HG03039 (cell line): ENCODE measurements around the gene SMCO2.
"Not testable (repeated sequence)": the region's sequence is repeated elsewhere in the genome, so short reads cannot be mapped to it uniquely, and the experiment has no call there.

ENCODE experiments used
- ATAC-seq: cut with Tn5 transposase; IDR thresholded peaks from one replicate; pipeline ENCODE4 v1.9.1; 2021; ENCODE audit warnings: mild to moderate bottlenecking, moderate library complexity; ENCODE audit not compliant: unreplicated experiment

SMCO2 gene

GRCh38 chr12:27523642-27524493 lies 77.3 kb downstream of the SMCO2 start, which contains the start of gene PPFIBP1:
PPFIBP1 (plus strand) TSS chr12:27524206; CDS start chr12:27633397, 109,191 bp downstream.
- peak; percentile 97 for ATAC-seq

DNA sequence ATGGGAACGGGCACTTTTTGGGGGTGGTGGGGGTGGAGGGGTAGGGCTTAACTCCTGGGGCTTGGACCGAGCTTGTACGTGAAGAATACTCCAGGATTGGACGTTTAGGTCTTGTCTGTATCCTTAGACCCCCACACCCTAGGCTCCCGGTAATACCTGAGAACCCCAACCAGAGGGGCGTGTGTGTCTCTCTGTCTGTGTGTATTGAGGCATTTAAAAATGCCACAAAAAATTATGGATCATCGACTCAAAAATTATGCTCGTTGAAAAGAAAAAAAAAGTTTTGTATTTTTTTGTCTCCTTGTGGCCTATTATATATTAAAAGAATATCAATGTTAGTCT lies 77.9 kb downstream of the SMCO2 start:
- ATAC-seq: no peak

DNA sequence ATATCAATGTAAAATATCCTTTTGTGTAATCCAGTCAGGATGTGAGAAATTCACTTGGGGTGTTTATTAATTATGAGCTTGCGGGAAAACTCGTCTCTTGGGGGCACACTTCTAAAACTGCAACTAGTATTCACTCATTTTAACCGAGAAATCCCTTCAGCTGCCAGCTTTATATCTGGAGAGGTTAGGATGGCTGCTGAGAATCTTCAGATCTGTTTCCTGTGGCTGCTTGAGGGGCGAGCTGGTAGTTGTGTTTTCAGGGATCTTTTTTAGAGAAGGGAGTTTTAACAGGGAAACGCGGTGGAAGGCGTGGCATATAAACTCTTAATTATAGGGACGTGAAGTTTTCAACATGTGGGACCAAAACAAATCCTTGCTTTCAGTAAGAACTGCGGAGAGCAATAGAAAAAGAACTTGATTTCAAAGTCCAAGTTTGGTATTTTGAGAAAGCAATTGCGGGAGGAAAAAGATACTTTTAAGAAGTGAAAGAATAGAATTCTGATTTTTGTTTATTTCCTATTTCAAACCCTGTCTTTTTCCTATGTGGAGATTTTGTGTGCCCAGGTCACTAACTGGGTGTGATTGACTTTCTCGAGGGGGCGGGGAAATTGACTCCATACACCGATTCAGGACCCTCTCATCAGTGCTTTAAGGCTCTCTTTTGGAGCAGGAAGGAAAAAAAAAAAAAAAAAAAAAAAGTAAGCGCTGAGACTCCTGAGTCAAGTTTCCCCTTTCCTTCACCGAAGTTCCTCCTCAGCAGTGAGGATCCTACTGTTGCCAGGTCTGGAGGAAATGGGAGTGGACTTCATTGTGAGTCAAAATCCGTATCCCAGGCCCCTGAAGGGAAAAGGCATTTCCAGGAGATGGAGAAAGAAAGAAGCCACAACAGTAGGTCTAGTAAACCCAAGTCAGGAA lies 78.6 kb downstream of the SMCO2 start:
- no peak for ATAC-seq

GRCh38 chr12:27527512-27527911 lies 81.0 kb downstream of the SMCO2 start:
- no peak for ATAC-seq

DNA sequence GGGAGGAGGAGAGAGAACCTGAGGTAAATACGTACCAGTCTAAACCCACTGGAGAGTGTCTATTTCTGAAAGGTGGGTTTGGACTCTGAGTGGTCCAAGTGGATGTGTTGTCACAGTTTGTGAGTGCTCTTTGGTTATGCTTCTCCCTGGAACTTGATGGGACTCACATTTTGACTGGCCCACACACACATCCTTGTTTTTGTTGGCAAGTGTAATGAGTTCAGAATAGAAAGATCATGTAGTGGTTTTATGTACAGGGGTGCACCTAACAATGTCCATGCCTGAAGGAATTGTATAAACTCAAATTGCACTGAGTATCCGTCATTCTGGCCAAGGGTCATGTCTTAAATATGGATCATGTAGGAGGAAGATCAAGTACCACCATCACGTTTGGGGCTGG lies 82.3 kb downstream of the SMCO2 start:
- ATAC-seq: no peak

DNA sequence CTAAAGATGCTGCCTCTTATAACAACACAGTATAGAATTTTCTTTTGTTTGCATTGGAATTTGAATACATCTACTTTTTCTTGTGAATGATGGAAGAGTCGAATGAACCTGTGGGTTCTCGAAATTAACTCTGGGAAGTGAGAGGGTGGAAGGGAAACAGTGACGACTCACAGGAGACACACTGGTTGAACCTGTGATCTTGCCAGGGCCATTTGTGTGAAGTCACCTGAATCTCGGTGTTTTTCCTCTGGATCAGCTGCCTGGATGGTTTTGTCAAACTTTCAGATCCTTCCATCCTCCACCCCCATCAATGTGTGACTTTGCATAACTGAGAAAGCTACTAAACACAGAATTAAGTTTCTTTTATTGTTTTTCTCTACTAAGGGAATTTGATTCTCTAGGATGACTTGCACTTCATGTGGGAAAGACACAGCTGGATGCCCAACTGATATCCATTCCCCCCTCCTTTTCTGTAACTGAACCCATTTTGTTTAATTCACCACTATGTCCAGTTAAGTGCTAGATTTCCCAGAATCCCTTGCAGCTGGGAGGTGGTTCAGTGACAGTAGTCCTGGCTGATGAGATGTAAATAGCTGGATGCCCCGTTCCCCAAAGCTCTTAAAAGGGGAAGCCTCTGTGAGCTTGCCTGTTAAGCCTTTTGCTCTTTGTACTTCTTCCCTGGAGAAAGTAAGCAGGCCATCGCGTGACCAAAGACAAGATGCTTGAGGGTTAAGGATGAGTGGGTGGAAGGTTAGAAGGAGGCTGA lies 83.8 kb downstream of the SMCO2 start:
- ATAC-seq: no peak

DNA sequence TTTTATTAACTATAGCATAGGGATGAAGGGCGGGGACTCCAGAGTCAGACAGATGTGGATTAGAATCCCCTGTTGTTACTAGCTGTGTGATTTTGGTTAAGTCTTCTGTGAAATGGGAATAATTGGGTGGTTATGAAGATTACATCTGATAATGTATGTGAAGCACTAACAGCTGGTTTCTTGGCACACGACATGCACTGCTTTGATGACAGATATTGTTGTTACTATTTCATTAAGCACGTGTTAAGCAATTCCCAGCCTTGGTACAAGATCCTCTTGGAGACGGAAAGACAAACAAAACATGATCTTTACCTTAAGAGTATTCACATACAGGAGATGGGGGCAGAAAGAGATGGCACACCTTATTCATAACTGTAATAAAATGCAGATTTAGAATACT lies 85.4 kb downstream of the SMCO2 start:
- ATAC-seq: no peak

DNA sequence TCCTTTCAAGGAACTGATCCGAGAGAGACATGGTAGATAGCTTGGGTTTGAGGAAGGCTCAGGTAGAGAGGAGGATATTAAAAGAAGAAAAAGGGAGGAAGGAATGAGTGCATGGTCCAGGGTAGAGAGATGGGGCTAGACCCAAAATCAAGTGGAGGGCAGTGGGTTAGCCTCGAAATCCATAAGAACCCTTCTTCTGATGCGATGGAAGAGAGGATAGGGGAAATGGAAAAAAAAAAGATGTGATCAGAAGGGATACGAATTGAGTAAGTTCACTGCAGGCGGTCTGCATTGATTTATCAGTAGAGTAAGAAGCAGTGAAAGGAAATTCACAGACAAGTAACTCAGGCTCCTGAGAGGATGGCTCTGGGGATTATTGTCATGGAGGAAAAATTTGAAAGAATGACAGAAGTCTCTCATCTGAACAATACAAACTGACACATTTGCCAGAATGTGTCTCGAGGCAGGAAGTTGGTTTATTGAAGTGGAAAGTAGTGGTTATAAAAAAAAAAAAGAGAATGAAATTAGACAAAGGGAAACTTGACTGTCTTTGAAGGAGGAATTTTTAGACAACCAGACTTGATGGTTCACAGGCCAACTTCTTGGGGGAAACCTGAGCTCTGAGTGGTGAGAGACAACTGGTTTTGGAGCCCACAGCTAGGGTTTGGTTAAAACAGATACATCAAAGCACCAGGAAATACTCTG lies 87.7 kb downstream of the SMCO2 start:
- no peak for ATAC-seq

DNA sequence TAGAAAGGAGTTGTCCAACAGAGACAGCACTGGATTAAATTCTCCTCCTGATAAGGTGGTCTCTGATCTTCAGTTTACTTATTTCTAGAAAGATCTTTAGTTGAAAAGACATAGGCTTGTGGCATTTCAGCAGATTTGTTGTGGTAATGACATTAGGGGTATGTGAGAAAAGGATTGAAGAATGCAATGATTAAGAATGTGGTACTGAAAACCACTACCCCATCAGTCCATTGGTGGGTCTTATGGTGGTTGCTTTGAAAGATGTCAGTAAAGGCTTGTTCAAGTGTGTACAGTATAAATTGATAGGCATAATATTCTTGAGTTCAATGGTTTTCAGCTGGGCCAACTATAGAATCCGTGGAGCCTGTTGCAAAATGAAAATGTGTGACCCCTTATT lies 88.2 kb downstream of the SMCO2 start:
- no peak for ATAC-seq

DNA sequence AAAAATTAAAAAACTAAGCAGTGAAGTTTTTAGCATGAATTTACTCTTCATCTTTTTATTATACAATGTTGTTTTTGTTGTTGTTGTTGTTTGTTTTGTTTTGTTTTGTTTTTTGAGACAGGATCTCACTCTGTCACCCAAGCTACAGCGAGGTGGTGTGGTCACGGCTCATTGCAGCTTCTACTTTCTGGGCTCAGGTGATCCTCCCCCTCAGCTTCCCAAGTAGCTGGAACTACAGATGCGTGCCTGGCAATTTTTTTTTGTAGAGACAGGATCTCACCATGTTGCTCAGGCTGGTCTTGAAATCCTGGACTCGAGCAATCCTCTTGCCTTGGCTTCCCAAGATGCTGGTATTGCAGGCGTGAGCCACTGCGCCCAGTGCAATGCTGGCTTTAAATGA lies 88.8 kb downstream of the SMCO2 start:
- no peak for ATAC-seq

DNA sequence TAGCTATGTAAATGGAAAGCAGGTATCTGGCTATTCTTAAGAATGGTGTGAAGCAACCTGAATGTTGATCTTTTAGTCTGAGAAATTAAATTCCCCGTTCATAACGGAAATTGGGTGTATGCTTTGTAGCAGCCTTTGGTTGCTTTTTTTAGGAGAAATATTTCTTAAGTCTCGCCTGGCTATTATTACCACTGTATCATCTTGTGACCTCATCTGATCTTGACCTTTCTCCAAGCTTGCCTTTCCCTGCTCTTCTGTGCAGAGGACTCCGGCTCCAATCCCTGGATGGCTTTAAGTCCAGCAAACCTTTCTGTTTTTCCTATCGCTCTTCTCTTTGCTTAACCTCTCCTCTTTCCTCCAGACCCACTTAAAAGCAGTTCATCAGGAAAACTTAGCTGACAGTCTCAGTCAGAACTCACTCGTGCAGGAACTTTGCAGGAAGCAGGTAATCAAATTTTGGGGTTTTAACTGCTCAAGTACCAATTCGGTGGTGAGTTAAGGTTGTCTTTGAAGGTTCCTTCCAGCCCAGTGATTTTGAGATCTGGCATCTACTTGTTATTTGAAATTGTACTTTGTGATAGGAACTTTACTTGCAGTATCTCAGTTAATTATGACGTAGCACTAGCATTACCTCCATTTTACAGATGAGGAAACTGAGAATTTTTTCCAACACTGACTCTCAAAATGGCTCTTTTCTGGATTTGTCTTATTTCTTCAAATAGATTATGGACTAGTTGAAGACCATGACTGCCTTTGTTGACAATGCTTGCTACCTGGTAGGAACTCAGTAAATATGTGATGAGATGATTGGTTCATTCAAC lies 91.5 kb downstream of the SMCO2 start:
- no peak for ATAC-seq

DNA sequence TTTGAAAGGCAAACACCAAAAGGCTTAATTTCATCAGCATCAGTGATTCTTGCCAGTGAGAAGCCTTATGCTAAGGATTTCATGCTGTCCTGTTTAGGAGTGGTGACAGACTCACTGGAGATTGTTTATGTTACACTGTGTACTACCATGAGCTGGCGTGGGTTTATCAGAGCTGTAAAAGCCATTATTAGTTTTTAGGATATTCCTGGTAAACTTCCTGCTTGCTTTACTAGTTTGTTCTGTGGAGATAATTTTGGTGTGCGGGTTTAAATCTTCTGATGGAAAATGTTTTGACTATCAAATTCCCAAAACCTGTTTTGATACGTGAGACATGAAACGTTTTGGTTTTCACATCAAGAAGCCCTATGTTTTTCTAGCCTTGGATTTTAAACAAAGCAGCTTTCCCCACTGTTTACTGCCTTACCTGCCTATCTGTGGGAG lies 92.7 kb downstream of the SMCO2 start:
- no peak for ATAC-seq

- no peak for ATAC-seq
These were observed 94.6 kb downstream of the SMCO2 start for GRCh38 chr12:27541031-27541719.

DNA sequence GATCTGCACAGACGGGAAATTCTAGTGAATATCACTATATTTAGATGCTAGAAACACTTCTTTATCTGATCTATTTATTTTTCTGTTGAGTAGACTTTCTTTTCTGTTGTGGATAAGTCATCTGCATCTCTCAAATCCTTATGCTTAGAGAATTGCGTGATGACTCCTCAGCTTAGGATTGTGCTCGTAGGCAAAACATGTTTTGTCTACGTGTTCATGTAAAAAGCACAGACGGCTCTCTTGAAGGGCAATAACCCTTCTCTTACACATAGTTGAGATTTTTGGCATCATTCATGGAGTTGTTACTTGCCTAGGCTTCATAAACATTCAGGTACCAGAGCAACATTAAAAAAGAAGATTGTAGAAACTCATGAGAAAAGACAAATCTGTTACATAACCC lies 96.1 kb downstream of the SMCO2 start:
- ATAC-seq: no peak

DNA sequence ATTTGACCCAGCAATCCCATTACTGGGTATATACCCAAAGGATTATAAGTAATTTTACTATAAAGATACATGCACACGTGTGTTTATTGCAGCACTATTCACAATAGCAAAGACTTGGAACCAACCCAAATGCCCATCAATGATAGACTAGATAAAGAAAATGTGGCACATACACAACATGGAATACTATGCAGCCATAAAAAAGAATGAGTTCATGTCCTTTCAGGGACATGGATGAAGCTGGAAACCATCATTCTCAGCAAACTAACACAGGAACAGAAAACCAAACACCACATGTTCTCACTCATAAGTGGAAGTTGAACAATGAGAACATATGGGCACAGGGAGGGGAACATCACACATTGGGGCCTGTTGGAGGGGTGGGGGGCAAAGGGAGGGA lies 98.3 kb downstream of the SMCO2 start:
- not testable (repeated sequence) for ATAC-seq

DNA sequence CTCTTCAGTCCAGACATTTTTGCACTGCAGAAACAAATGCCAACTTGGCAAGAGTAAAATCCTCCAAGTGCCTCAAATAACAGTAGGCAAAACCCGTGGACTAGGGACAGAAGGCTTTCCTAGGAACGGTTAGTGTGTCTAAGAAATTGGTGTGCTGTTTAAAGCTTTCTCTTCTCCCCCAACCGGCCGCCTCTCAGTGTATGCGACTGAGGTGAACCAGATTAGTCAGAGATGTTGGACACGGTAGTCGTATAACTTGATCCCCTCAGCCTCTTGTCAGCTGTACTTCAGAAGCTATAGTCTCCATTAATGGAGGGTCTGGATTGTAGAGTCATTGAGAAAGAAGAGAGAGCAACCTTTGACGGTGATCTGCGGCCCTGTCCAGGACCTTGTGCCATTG lies 99.1 kb downstream of the SMCO2 start:
- no peak for ATAC-seq

DNA sequence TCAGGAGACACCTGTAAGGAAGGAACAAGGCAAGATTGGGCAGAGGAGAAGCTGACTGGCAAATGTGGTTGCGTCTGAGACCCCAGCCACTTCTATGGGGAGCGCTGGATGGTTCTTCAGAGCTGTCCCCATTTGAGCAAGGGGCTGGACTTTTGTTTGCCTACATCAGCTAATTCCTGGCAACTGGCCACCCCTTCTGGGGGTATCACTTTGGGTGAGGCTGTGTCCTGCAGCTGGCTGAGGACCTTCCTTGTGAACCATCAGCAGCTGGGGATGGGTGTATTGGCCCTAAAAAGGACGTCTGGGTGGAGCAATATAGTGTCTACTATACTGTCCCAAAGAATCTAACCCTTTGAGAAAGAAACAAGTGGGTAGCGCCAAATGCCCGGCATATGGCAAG lies 101.1 kb downstream of the SMCO2 start:
- ATAC-seq: no peak

DNA sequence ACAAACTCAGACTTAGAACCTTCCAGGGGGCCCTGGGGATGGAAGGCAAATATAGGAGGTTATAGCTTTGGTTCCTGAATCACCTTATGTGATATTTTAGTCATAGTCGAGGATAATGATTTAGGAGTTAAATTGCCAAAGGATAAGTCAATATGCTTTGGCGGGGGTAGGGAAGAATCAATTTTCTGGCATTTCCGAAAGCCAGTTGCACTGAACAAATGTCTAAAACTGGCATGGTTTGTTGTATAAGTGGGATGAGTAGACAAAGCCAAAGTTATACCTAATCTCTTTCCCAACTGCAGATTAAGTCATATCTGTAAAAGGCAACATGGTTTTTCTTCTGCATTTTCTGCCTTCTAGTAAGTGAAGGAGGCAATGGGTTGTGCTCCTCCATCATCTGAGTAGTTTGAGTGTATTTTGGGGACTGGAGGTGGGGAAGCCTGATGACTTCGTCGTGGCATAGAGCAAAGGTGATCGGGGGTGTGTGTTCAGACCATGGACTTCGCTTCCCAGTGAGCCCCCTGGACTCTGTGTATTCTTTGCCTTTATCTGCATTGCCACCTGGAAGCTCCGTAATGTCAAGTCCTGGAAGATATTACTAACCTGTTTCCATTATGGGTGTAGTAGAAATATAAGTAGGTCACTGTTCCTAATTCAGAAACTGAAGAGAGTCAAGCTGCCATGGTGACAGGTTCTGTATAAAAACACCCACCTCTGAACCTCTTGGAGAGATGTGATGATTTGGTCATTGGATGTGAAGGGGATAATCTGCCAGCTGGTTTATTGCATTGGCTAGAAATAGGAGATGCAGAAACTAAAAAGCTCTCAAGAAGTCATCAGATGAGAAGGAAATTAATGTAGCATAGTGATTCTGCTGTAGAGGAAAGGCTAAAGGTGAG lies 102.0 kb downstream of the SMCO2 start:
- no peak for ATAC-seq
